Measurements from ENCODE around the gene MEGF6. TPM values are rescaled to one million over a fixed set of nuclear protein-coding genes. Genes with fewer than 3 reads are reported as not detected.

MEGF6 gene
- total RNA-seq, 2 donors from 2014 or later, result 4.9 to 6.8 TPM

DNA sequence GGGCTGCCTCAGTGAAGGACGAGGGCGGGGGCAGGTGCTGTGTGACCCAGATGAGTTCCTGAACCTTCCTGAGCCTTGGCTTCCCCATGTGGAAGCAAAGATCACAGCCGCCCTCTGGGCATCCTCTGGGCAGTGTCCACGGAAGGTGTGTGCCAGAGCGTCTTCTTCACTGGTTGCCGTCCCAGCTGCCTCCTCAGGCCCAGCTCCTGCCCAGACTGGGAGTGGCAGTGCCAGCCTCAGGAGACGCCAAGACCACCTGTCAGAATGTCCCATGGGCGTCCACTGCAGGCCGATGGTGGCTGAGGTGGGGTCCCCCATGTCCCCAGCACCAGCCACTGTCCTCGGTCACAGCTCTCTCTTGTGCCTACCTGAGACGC, 146.7 kb downstream of the MEGF6 start:
- ATAC-seq (replicated peaks in 1 of 2) (no peak), DNase-seq (no peak)
- Mint-ChIP-seq H3K9me3 (no peaks in the 10 kb centered on the region), H3K27me3 (ENCODE audit: low read depth) (no peaks in the 10 kb centered on the region), H3K36me3 (ENCODE audit: insufficient read depth in 2 of 2) (no peaks in the 10 kb centered on the region), H3K4me3 (no peak overlapping the region), H3K27ac (no peak overlapping the region), H3K4me1 (ENCODE audit: low read depth) (no peaks in the 10 kb centered on the region)

GRCh38 chr1:3463891-3464648, 147.2 kb downstream of the MEGF6 start:
- Mint-ChIP-seq H3K9me3 (no peaks in the 10 kb centered on the region), H3K4me1 (ENCODE audit: low read depth) (no peaks in the 10 kb centered on the region), H3K27ac (no peak overlapping the region), H3K27me3 (ENCODE audit: low read depth) (no peaks in the 10 kb centered on the region), H3K36me3 (ENCODE audit: insufficient read depth in 2 of 2) (no peaks in the 10 kb centered on the region), H3K4me3 (no peak overlapping the region)
- DNase-seq (no peak), ATAC-seq (replicated peaks in 1 of 2) (no peak)

DNA sequence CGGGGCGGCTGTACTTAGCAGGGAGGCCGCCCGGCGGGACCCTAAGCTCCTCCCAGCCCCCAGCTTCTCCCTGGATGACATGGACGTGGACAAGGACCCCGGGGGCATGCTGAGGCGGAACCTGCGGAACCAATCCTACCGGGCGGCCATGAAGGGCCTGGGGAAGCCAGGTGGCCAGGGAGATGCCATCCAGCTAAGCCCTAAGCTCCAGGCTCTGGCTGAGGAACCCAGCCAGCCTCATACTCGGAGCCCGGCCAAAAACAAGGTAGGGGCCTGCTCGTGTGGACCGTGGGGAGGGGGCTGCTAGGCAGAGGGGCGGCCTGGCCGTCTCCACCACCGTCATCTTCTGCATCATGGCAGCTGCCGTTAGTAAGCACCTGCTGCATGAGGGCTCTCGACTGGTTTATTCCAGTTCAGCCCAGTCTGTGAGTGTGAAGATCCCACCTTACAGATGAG, 147.9 kb downstream of the MEGF6 start:
- no peaks in the 10 kb centered on the region for H3K4me1 Mint-ChIP-seq (ENCODE audit: low read depth)
- H3K27me3 Mint-ChIP-seq (ENCODE audit: low read depth), result no peaks in the 10 kb centered on the region
- H3K27ac Mint-ChIP-seq, result no peak overlapping the region
- ATAC-seq (replicated peaks in 1 of 2) (no peak), DNase-seq (no peak)
- H3K4me3 Mint-ChIP-seq, result no peak overlapping the region
- no peaks in the 10 kb centered on the region for H3K9me3 Mint-ChIP-seq
- H3K36me3 Mint-ChIP-seq (ENCODE audit: insufficient read depth in 2 of 2), result no peaks in the 10 kb centered on the region

DNA sequence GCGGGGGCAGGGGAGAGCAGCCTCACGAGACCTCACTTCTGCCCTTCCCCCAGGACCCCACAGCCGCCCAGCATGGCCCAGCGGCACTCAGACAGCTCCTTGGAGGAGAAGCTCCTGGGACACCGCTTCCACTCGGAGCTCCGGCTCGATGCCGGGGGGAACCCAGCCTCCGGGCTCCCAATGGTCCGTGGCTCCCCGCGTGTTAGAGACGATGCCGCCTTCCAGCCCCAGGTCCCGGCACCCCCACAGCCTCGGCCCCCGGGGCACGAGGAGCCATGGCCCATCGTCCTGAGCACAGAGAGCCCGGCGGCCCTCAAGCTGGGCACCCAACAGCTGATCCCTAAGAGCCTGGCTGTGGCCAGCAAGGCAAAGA, 148.3 kb downstream of the MEGF6 start:
- ATAC-seq (replicated peaks in 1 of 2) (no peak), DNase-seq (no peak)
- Mint-ChIP-seq H3K4me1 (ENCODE audit: low read depth) (no peaks in the 10 kb centered on the region), H3K27ac (no peak overlapping the region), H3K36me3 (ENCODE audit: insufficient read depth in 2 of 2) (no peaks in the 10 kb centered on the region), H3K27me3 (ENCODE audit: low read depth) (no peaks in the 10 kb centered on the region), H3K9me3 (no peaks in the 10 kb centered on the region), H3K4me3 (no peak overlapping the region)

DNA sequence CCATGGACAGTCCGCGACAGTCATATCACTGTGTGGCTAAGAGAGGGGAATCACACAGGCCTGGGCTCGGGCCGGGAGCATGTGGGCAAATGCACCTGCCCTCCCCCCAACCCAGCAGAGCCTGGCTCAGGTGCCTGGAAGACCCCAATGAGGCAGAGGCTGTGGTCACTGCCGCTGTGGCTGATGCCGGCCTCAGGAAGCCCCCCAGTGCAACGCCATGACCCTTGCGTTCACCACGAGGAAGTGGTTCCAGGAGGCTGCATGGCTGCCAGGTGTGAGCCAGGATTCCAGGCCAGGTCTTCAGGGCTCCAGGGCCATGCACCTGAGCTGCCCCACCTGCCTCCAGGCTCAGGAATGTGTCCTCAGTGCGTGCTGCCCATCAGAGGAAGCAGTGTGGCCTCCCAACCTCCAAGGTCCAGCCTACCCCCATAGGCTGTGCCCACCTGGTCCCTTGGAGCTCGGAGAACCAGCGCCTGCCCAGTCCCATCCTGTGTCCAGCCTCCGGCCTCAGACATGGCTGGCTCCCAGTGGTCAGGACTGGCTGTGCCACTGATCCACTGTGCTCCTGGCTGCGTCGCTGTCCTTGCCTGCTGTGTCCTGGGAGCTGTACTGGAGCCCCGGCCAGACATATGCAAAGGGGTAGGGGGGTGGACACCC, 148.8 kb downstream of the MEGF6 start:
- Mint-ChIP-seq H3K27ac (no peak overlapping the region), H3K36me3 (ENCODE audit: insufficient read depth in 2 of 2) (no peaks in the 10 kb centered on the region), H3K4me3 (no peak overlapping the region), H3K27me3 (ENCODE audit: low read depth) (no peaks in the 10 kb centered on the region), H3K4me1 (ENCODE audit: low read depth) (no peaks in the 10 kb centered on the region), H3K9me3 (no peaks in the 10 kb centered on the region)
- ATAC-seq (replicated peaks in 1 of 2), result no peak
- DNase-seq, result no peak

GRCh38 chr1:3461934-3462275, 149.4 kb downstream of the MEGF6 start:
- Mint-ChIP-seq H3K4me3 (no peak overlapping the region), H3K36me3 (ENCODE audit: insufficient read depth in 2 of 2) (no peaks in the 10 kb centered on the region), H3K27me3 (ENCODE audit: low read depth) (no peaks in the 10 kb centered on the region), H3K27ac (no peak overlapping the region), H3K4me1 (ENCODE audit: low read depth) (no peaks in the 10 kb centered on the region), H3K9me3 (no peaks in the 10 kb centered on the region)
- no peak for DNase-seq
- ATAC-seq (replicated peaks in 1 of 2), result no peak

- no peaks in the 10 kb centered on the region for H3K9me3 Mint-ChIP-seq
- H3K36me3 Mint-ChIP-seq (ENCODE audit: insufficient read depth in 2 of 2), result no peaks in the 10 kb centered on the region
- H3K27ac Mint-ChIP-seq, result no peak overlapping the region
- no peaks in the 10 kb centered on the region for H3K4me1 Mint-ChIP-seq (ENCODE audit: low read depth)
- no peak overlapping the region for H3K4me3 Mint-ChIP-seq
- DNase-seq, result no peak
- no peaks in the 10 kb centered on the region for H3K27me3 Mint-ChIP-seq (ENCODE audit: low read depth)
- ATAC-seq (replicated peaks in 1 of 2), result no peak
Measured at GRCh38 chr1:3461238-3461933, 149.9 kb downstream of the MEGF6 start.

- H3K9me3 Mint-ChIP-seq, result no peaks in the 10 kb centered on the region
- H3K27me3 Mint-ChIP-seq (ENCODE audit: low read depth), result no peaks in the 10 kb centered on the region
- DNase-seq, result no peak
- H3K36me3 Mint-ChIP-seq (ENCODE audit: insufficient read depth in 2 of 2), result no peaks in the 10 kb centered on the region
- no peak overlapping the region for H3K27ac Mint-ChIP-seq
- H3K4me1 Mint-ChIP-seq (ENCODE audit: low read depth), result no peaks in the 10 kb centered on the region
- no peak overlapping the region for H3K4me3 Mint-ChIP-seq
- no peak for ATAC-seq (replicated peaks in 1 of 2)
Measured at GRCh38 chr1:3460672-3461131, 150.6 kb downstream of the MEGF6 start.

DNA sequence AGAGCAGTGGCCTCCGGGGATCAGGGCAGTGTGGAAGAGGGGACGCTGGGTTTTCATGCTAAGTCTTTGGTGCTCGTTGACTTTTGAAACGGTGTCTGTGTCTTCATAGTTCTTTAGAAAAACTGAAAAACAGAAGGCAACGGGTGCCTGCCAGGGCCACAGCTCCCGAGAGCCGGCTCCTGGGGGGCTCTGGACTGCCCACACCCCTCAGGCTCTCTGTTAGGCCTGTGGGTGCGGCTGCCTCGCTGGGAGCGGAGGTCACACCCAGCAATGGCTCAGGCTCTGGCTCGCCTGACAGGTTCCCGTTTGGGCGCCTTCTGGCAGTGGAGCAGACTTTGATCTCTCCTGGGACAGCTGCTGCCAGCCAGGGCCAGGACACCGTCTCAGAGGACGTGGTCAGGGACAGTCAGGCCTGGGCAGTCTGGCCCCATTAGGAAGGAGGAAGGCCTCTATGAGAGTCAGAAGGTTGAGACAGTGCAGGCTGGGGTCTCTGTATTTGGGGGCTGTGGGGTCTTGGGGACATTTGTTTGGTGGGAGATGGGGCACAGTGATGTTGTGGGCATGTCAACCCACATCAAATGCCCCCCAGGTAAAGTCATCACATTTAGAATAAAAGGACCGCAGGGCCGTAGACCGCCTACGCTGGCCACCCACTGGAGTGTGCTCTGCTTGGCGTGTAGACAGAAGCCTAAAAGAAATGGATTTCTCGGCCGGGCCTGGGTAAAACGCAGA, 151.2 kb downstream of the MEGF6 start:
- Mint-ChIP-seq H3K4me3 (no peak overlapping the region), H3K36me3 (ENCODE audit: insufficient read depth in 2 of 2) (no peaks in the 10 kb centered on the region), H3K27me3 (ENCODE audit: low read depth) (no peaks in the 10 kb centered on the region), H3K9me3 (no peaks in the 10 kb centered on the region), H3K27ac (no peak overlapping the region), H3K4me1 (ENCODE audit: low read depth) (no peaks in the 10 kb centered on the region)
- DNase-seq, result no peak
- ATAC-seq (replicated peaks in 1 of 2), result no peak

- no peaks in the 10 kb centered on the region for H3K36me3 Mint-ChIP-seq (ENCODE audit: insufficient read depth in 2 of 2)
- no peak for ATAC-seq (replicated peaks in 1 of 2)
- no peak overlapping the region for H3K4me3 Mint-ChIP-seq
Measured at GRCh38 chr1:3459051-3459908, 152.0 kb downstream of the MEGF6 start.

DNA sequence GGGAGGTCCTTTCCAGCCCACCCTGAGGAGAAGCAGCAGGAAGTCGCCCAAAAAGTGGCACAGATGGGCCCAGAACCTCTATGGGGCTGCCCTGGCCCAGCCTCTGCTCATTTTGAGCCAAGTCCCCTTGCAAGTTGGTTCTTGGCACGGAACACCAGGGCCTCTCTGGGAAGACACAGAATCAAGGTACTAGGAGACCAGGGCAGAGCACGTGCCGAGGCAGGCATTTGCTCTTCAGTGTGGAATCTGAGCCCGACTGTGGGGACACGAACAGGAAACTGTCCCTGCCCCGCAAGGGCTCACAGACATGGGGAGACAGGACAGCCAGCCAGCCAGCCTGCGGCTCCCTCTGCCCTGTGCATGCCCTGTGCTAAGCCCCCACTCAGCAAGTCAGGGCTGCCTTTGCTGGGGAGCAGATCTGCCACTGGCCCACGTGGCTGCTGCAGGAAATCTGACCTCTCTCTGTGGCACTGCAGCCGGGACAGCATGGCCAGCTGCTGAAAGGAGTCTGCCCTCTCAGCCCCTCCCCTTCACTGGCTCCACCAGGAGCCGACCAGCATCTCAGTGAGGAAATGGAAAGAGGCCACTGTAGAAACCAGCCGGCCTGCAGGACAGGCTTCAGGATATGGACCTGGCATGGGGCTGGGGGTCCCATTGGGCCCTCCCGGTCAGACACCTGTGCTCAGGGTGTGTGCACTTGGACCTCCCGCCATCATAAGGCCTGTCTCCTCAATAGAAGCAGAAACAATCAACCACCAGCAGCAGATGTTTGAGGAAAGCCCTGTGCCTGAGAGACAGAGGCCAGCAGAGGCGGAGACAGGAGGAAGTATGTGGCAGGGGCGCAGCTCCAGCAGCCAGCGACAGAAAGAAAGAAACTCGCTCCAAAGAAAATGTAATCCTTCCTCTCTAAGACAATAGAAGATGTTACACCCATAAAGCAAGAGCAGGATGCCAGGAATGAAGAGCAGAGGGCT, 153.1 kb downstream of the MEGF6 start:
- Mint-ChIP-seq H3K9me3 (no peaks in the 10 kb centered on the region), H3K27ac (no peak overlapping the region), H3K36me3 (ENCODE audit: insufficient read depth in 2 of 2) (no peaks in the 10 kb centered on the region), H3K4me3 (no peak overlapping the region), H3K4me1 (ENCODE audit: low read depth) (no peaks in the 10 kb centered on the region), H3K27me3 (ENCODE audit: low read depth) (no peaks in the 10 kb centered on the region)
- no peak for ATAC-seq (replicated peaks in 1 of 2)
- no peak for DNase-seq

More at GRCh38 chr1:3459051-3459908, 152.0 kb downstream of the MEGF6 start:
- H3K27ac Mint-ChIP-seq, result no peak overlapping the region
- no peaks in the 10 kb centered on the region for H3K27me3 Mint-ChIP-seq (ENCODE audit: low read depth)
- no peak for DNase-seq
- no peaks in the 10 kb centered on the region for H3K4me1 Mint-ChIP-seq (ENCODE audit: low read depth)
- no peaks in the 10 kb centered on the region for H3K9me3 Mint-ChIP-seq

Measured in activated T-cell treated with anti-CD3 and anti-CD28 coated beads, Interleukin-2, amount 50 U/mL, for 72 hours (primary cell).